ENCODE data around the gene SORCS3. TPM values are rescaled to one million over a fixed set of nuclear protein-coding genes. Genes with fewer than 3 reads are reported as not detected.

SORCS3 gene
- total and polyA plus RNA-seq, 4 donors = 0.93 TPM; not detected in 3

DNA sequence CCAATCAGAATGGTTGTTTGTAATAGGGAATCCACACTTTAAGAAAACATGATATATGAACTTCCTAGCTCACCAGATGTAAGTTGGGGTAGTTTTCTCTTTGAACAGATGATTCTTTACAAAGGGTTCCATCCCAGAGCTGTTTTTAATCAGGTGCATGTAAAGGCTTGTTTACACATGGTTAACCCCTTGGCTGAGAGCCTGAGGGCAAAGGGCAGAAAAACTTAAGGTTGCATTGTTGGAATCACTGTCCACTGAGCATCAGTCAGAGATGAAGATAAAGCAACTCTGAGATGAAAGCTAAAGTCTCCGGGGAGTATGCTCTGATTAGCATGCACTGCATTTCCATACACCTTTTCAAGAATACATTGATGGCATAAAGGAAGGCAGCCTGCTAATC is 518.2 kb downstream of the SORCS3 start:
- no peak for DNase-seq (ENCODE audit: low spot score)
- no peak for TF ChIP-seq SP1 (IDR thresholded peaks at IDR 0.05)
- TF ChIP-seq NR2F2 (IDR thresholded peaks at IDR 0.05) = no peak
- TF ChIP-seq, protein P1, sequence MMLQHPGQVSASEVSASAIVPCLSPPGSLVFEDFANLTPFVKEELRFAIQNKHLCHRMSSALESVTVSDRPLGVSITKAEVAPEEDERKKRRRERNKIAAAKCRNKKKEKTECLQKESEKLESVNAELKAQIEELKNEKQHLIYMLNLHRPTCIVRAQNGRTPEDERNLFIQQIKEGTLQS (IDR thresholded peaks at IDR 0.05) = no peak
- no peak for TF ChIP-seq GABPA (IDR thresholded peaks at IDR 0.05 in 1 of 2, conservative IDR thresholded peaks at IDR 0.05 in 1 of 2)
- TF ChIP-seq, protein P2, sequence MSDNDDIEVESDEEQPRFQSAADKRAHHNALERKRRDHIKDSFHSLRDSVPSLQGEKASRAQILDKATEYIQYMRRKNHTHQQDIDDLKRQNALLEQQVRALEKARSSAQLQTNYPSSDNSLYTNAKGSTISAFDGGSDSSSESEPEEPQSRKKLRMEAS (IDR thresholded peaks at IDR 0.05) = no peak
- TF ChIP-seq RXRA (IDR thresholded peaks at IDR 0.05) = no peak
- TF ChIP-seq TAF1 (conservative IDR thresholded peaks at IDR 0.05) = no peak
- peak; percentile 32 for TF ChIP-seq HNF4G (IDR thresholded peaks at IDR 0.05)
- TF ChIP-seq JUND (IDR thresholded peaks at IDR 0.05) = no peak
- peak; percentile 28 to 70 for TF ChIP-seq HNF4A (conservative IDR thresholded peaks at IDR 0.05)
- no peak for TF ChIP-seq FOXA2 (IDR thresholded peaks at IDR 0.05)
- 24% methylated on average over 1 of the region's 1 CpG for WGBS

DNA sequence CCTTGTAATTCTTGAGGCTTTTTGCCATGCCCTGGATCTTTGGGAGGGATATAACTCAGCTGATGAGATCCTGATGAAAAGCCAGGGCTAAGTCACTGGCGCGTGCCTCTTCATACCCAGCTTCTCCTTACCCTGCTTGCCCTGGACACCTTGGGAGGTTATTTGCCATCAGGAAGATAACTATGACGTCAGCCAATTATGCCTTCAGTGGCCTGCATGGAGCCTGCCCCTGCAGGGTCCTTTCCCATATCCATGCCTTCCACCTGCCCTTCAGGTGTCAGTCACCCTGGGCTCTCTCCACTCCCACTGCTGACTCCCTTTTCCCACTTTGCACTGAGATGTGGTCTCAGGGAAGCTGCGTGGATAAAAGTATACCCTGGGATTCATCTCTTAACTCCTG is 520.1 kb downstream of the SORCS3 start:
- Histone ChIP-seq H3K9ac (ENCODE audit: low read depth in 1 of 2, low read length in 2 of 2) (no peak overlapping the region), H3K27ac (ENCODE audit: low read depth in 1 of 2, low read length in 2 of 2) (no peak overlapping the region), H3K9me3 (ENCODE audit: control insufficient read depth in 4 of 4, low read length in 3 of 4) (no peaks in the 10 kb centered on the region), H3K4me3 (ENCODE audit: low read depth in 1 of 3, low read length in 3 of 3) (no peak overlapping the region), H3K4me1 (ENCODE audit: control insufficient read depth in 4 of 4, insufficient read depth in 4 of 4, low read length in 3 of 4) (no peaks in the 10 kb centered on the region), H3K27me3 (ENCODE audit: control insufficient read depth in 4 of 4, insufficient read depth in 4 of 4, low read length in 3 of 4) (no peaks in the 10 kb centered on the region), H3K36me3 (ENCODE audit: control insufficient read depth in 4 of 4, insufficient read depth in 3 of 4, low read depth in 1 of 4, low read length in 3 of 4) (no peaks in the 10 kb centered on the region)
- no peak for TF ChIP-seq TAF1 (conservative IDR thresholded peaks at IDR 0.05)
- TF ChIP-seq NR2F2 (IDR thresholded peaks at IDR 0.05) = no peak
- DNase-seq (ENCODE audit: low spot score) = no peak
- 88% methylated on average over 4 of the region's 4 CpGs for WGBS

More for the DNA sequence above, 518.2 kb downstream of the SORCS3 start:
- H3K4me3 ChIP-seq (ENCODE audit: low read depth in 1 of 3, low read length in 3 of 3) = no peak overlapping the region
- no peak overlapping the region for H3K9ac ChIP-seq (ENCODE audit: low read depth in 1 of 2, low read length in 2 of 2)
- H3K36me3 ChIP-seq (ENCODE audit: control insufficient read depth in 4 of 4, insufficient read depth in 3 of 4, low read depth in 1 of 4, low read length in 3 of 4) = no peaks in the 10 kb centered on the region
- no peak overlapping the region for H3K27ac ChIP-seq (ENCODE audit: low read depth in 1 of 2, low read length in 2 of 2)
- H3K27me3 ChIP-seq (ENCODE audit: control insufficient read depth in 4 of 4, insufficient read depth in 4 of 4, low read length in 3 of 4) = no peaks in the 10 kb centered on the region
- no peaks in the 10 kb centered on the region for H3K4me1 ChIP-seq (ENCODE audit: control insufficient read depth in 4 of 4, insufficient read depth in 4 of 4, low read length in 3 of 4)
- no peaks in the 10 kb centered on the region for H3K9me3 ChIP-seq (ENCODE audit: control insufficient read depth in 4 of 4, low read length in 3 of 4)

DNA sequence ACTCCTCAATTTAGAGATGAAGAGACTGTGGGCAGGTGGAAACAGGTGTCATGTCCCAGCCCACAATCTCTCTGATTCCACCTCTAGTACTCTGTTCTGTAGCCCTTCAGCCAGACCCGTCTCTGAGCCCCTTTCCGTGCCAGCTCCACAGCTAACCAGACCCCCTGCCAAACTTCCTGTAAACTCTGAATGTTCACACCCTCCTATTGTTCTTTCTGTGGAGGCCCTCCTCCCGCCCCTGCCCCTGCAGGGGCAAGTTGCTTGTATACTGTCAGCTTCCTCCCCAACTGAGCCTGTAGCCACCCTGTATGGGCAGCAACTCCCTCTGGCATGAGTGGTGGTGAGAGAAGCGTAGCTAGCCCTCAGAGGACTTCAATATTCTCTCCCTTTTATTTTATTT is 520.7 kb downstream of the SORCS3 start:
- TF ChIP-seq RAD21 (IDR thresholded peaks at IDR 0.05) (no peak), SP1 (IDR thresholded peaks at IDR 0.05) (no peak), YY1 (IDR thresholded peaks at IDR 0.05) (no peak), TAF1 (conservative IDR thresholded peaks at IDR 0.05) (no peak), JUND (IDR thresholded peaks at IDR 0.05) (no peak), FOXA1 (IDR thresholded peaks at IDR 0.05) (no peak), NR2F2 (IDR thresholded peaks at IDR 0.05) (no peak), HNF4G (IDR thresholded peaks at IDR 0.05) (no peak), GABPA (IDR thresholded peaks at IDR 0.05 in 1 of 2, conservative IDR thresholded peaks at IDR 0.05 in 1 of 2) (no peak), RXRA (IDR thresholded peaks at IDR 0.05) (no peak), HNF4A (conservative IDR thresholded peaks at IDR 0.05) (no peak), EGR1 (IDR thresholded peaks at IDR 0.05; ENCODE audit: low read depth in 2 of 2) (no peak)
- TF ChIP-seq, protein P3, sequence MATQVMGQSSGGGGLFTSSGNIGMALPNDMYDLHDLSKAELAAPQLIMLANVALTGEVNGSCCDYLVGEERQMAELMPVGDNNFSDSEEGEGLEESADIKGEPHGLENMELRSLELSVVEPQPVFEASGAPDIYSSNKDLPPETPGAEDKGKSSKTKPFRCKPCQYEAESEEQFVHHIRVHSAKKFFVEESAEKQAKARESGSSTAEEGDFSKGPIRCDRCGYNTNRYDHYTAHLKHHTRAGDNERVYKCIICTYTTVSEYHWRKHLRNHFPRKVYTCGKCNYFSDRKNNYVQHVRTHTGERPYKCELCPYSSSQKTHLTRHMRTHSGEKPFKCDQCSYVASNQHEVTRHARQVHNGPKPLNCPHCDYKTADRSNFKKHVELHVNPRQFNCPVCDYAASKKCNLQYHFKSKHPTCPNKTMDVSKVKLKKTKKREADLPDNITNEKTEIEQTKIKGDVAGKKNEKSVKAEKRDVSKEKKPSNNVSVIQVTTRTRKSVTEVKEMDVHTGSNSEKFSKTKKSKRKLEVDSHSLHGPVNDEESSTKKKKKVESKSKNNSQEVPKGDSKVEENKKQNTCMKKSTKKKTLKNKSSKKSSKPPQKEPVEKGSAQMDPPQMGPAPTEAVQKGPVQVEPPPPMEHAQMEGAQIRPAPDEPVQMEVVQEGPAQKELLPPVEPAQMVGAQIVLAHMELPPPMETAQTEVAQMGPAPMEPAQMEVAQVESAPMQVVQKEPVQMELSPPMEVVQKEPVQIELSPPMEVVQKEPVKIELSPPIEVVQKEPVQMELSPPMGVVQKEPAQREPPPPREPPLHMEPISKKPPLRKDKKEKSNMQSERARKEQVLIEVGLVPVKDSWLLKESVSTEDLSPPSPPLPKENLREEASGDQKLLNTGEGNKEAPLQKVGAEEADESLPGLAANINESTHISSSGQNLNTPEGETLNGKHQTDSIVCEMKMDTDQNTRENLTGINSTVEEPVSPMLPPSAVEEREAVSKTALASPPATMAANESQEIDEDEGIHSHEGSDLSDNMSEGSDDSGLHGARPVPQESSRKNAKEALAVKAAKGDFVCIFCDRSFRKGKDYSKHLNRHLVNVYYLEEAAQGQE (IDR thresholded peaks at IDR 0.05) = no peak
- TF ChIP-seq, protein P1 (IDR thresholded peaks at IDR 0.05) = no peak
- TF ChIP-seq, protein P4, sequence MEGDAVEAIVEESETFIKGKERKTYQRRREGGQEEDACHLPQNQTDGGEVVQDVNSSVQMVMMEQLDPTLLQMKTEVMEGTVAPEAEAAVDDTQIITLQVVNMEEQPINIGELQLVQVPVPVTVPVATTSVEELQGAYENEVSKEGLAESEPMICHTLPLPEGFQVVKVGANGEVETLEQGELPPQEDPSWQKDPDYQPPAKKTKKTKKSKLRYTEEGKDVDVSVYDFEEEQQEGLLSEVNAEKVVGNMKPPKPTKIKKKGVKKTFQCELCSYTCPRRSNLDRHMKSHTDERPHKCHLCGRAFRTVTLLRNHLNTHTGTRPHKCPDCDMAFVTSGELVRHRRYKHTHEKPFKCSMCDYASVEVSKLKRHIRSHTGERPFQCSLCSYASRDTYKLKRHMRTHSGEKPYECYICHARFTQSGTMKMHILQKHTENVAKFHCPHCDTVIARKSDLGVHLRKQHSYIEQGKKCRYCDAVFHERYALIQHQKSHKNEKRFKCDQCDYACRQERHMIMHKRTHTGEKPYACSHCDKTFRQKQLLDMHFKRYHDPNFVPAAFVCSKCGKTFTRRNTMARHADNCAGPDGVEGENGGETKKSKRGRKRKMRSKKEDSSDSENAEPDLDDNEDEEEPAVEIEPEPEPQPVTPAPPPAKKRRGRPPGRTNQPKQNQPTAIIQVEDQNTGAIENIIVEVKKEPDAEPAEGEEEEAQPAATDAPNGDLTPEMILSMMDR (IDR thresholded peaks at IDR 0.05; ENCODE audit: low read depth, low read length, missing input control) = no peak
- TF ChIP-seq, protein P5, sequence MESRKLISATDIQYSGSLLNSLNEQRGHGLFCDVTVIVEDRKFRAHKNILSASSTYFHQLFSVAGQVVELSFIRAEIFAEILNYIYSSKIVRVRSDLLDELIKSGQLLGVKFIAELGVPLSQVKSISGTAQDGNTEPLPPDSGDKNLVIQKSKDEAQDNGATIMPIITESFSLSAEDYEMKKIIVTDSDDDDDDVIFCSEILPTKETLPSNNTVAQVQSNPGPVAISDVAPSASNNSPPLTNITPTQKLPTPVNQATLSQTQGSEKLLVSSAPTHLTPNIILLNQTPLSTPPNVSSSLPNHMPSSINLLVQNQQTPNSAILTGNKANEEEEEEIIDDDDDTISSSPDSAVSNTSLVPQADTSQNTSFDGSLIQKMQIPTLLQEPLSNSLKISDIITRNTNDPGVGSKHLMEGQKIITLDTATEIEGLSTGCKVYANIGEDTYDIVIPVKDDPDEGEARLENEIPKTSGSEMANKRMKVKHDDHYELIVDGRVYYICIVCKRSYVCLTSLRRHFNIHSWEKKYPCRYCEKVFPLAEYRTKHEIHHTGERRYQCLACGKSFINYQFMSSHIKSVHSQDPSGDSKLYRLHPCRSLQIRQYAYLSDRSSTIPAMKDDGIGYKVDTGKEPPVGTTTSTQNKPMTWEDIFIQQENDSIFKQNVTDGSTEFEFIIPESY (IDR thresholded peaks at IDR 0.05) = no peak
- TF ChIP-seq, protein P2 (IDR thresholded peaks at IDR 0.05) = no peak
- Histone ChIP-seq H3K4me3 (ENCODE audit: low read depth in 1 of 3, low read length in 3 of 3) (no peak overlapping the region), H3K4me1 (ENCODE audit: control insufficient read depth in 4 of 4, insufficient read depth in 4 of 4, low read length in 3 of 4) (no peaks in the 10 kb centered on the region), H3K36me3 (ENCODE audit: control insufficient read depth in 4 of 4, insufficient read depth in 3 of 4, low read depth in 1 of 4, low read length in 3 of 4) (no peaks in the 10 kb centered on the region), H3K9me3 (ENCODE audit: control insufficient read depth in 4 of 4, low read length in 3 of 4) (no peaks in the 10 kb centered on the region), H3K27ac (ENCODE audit: low read depth in 1 of 2, low read length in 2 of 2) (no peak overlapping the region), H3K27me3 (ENCODE audit: control insufficient read depth in 4 of 4, insufficient read depth in 4 of 4, low read length in 3 of 4) (no peaks in the 10 kb centered on the region), H3K9ac (ENCODE audit: low read depth in 1 of 2, low read length in 2 of 2) (no peak overlapping the region)
- no peak for DNase-seq (ENCODE audit: low spot score)
- 65% methylated on average over 4 of the region's 4 CpGs for WGBS
